Body of pancreas (tissue), 4 donors: ENCODE results near the gene GPR21. TPM values are rescaled to one million over a fixed set of nuclear protein-coding genes. Genes with fewer than 3 reads are reported as not detected.

Source experiments
- ATAC-seq: fragments of 150-250 bp; one replicate; pipeline ENCODE4 v1.9.1; 2016
- DNase-seq, 4 donors: peaks; one replicate each; pipeline ENCODE4 v3.0.0-alpha.2; 2019
- H3K27ac ChIP-seq, 4 donors: fragments of 200-600 bp; sonication (generic); 1 replicate in 3 of 4; 2 replicates in 1 of 4; pipeline versions ENCODE4 v1.5.1 to v1.6.1; 2016 to 2019; ENCODE audit warnings: mild to moderate bottlenecking in 1 of 4, mixed read lengths in 1 of 4, moderate library complexity in 1 of 4
- H3K27me3 ChIP-seq, 2 donors: fragments of 200-600 bp; sonication (generic); one replicate each; pipeline ENCODE4 v1.6.0; 2016; ENCODE audit warnings: mild to moderate bottlenecking in 1 of 2
- H3K36me3 ChIP-seq, 2 donors: fragments of 200-600 bp; sonication (generic); replicated peaks in 1 of 2; 2 replicates each; pipeline ENCODE4 v1.5.1; 2016; ENCODE audit warnings: low read depth in 2 of 2; ENCODE audit not compliant: insufficient read depth in 1 of 2
- H3K4me1 ChIP-seq: fragments of 200-600 bp; sonication (generic); one replicate; pipeline ENCODE4 v1.6.0; 2016
- H3K4me3 ChIP-seq, 2 donors: fragments of 200-600 bp; sonication (generic); 1 replicate in 1 of 2; 2 replicates in 1 of 2; pipeline ENCODE4 v1.5.1; 2016 to 2019
- H3K9me3 ChIP-seq, 3 donors: fragments of 200-600 bp; sonication (generic); 1 replicate in 2 of 3; 2 replicates in 1 of 3; pipeline ENCODE4 v1.5.1; 2016
- POLR2A ChIP-seq, 3 donors: fragments of 450-650 bp; IDR thresholded peaks; one replicate each; pipeline ENCODE4 v1.6.1; 2016; ENCODE audit warnings: antibody characterized with exemption in 3 of 3, mild to moderate bottlenecking in 2 of 3
- WGBS, 2 donors: methylation state at CpG; one replicate each; pipeline ENCODE4 v1.1.5; 2017; 5-methylcytosine and 5-hydroxymethylcytosine counted together
- intact Hi-C: fragments of 100-400 bp; cut with DNase I; formaldehyde crosslinking; loops from one replicate; pipeline ENCODE4 v1.15.1; 2023
- total RNA-seq, 2 donors: library from RNA; depleted of rRNA; stranded (reverse); fragments of >200 nt; gene quantifications; one replicate each; pipeline ENCODE4 v1.1.0, GENCODE V29; 2016
- TF ChIP-seq, protein P1 (sequence below), 7 experiments: fragments of 450-650 bp in 4 of 7; fragments of 200-600 bp in 3 of 7; sonication (generic) in 3 of 7; IDR thresholded peaks; one replicate each; pipeline ENCODE4 v1.5.1; 2016 to 2019; ENCODE audit warnings: antibody characterized with exemption in 7 of 7

Gene GPR21
- total RNA-seq, 2 donors from 2014 or later, result not detected

- no peak for TF ChIP-seq POLR2A (IDR thresholded peaks at IDR 0.05)
- TF ChIP-seq, protein P1, sequence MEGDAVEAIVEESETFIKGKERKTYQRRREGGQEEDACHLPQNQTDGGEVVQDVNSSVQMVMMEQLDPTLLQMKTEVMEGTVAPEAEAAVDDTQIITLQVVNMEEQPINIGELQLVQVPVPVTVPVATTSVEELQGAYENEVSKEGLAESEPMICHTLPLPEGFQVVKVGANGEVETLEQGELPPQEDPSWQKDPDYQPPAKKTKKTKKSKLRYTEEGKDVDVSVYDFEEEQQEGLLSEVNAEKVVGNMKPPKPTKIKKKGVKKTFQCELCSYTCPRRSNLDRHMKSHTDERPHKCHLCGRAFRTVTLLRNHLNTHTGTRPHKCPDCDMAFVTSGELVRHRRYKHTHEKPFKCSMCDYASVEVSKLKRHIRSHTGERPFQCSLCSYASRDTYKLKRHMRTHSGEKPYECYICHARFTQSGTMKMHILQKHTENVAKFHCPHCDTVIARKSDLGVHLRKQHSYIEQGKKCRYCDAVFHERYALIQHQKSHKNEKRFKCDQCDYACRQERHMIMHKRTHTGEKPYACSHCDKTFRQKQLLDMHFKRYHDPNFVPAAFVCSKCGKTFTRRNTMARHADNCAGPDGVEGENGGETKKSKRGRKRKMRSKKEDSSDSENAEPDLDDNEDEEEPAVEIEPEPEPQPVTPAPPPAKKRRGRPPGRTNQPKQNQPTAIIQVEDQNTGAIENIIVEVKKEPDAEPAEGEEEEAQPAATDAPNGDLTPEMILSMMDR (IDR thresholded peaks at IDR 0.05), result no peak
- Histone ChIP-seq H3K9me3 (no peaks in the 10 kb centered on the region), H3K27me3 (no peaks in the 10 kb centered on the region), H3K4me3 (no peak overlapping the region), H3K4me1 (peaks cover 10% of the 10 kb centered on the region), H3K36me3 (no peaks in the 10 kb centered on the region), H3K27ac (no peak overlapping the region)
- DNase-seq, result no peak
- 91 to 98% methylated on average over 5 of the region's 5 CpGs for WGBS, 2 donors
- ATAC-seq, result no peak
- intact Hi-C loops, result no loop called here
These were observed 9.8 kb downstream of the GPR21 start for GRCh38 chr9:123043081-123043939.

GRCh38 chr9:123044586-123044985 is 11.1 kb downstream of the GPR21 start:
- Histone ChIP-seq H3K36me3 (no peaks in the 10 kb centered on the region), H3K27me3 (no peaks in the 10 kb centered on the region), H3K4me3 (no peak overlapping the region), H3K4me1 (peaks cover 17% of the 10 kb centered on the region), H3K27ac (no peak overlapping the region), H3K9me3 (no peaks in the 10 kb centered on the region)
- ATAC-seq, result no peak
- WGBS, 2 donors, result 78 to 90% methylated on average over 4 of the region's 4 CpGs
- no peak for DNase-seq
- TF ChIP-seq POLR2A (IDR thresholded peaks at IDR 0.05), result no peak
- TF ChIP-seq, protein P1 (IDR thresholded peaks at IDR 0.05), result no peak
- intact Hi-C loops, result no loop called here

DNA sequence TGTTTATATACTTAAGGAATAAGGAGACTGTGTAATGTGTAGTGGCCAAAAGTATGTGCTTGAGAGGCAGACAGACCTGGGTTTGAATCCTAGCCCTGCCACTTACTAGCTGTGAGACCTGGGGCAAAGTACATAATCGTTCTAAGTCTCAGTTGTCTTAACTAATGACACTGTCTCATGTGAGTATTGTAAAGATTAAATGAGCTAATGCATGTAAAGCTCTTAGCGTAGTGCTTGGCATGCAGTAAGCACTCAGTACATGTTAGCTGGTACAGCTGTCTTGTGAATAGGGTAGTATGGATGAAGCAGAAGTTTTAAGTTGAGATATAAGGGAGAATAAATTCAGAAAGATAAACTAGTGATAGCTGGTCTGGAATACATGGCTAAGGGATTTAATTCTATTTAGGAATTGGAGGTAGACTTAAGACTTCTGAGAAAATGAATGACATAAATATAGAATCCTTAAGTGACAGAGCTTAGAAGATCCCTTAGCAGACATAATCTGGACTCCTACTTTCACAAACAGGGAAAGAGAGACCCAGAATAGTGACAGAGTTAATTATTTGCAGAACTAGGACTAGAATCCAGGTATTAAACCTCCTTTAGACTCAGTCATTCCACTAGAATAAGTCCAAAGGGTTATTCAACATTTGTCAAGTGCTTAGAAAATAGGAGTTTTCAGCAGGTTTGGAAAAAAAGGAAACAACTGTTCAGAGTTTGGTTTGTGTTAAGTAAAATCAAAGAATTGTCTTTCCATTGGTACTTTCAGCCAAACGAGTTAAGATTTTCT is 13.1 kb downstream of the GPR21 start:
- TF ChIP-seq POLR2A (IDR thresholded peaks at IDR 0.05), result no peak
- TF ChIP-seq, protein P1 (IDR thresholded peaks at IDR 0.05), result no peak
- H3K4me3 ChIP-seq, result no peak overlapping the region
- H3K36me3 ChIP-seq, result no peaks in the 10 kb centered on the region
- intact Hi-C loops, result no loop called here
- H3K27ac ChIP-seq, result no peak overlapping the region
- DNase-seq (no peak), ATAC-seq (no peak)
- peaks cover 30% of the 10 kb centered on the region for H3K4me1 ChIP-seq
- no peaks in the 10 kb centered on the region for H3K27me3 ChIP-seq
- no peaks in the 10 kb centered on the region for H3K9me3 ChIP-seq
- 63 to 69% methylated on average over 3 of the region's 3 CpGs for WGBS, 2 donors

DNA sequence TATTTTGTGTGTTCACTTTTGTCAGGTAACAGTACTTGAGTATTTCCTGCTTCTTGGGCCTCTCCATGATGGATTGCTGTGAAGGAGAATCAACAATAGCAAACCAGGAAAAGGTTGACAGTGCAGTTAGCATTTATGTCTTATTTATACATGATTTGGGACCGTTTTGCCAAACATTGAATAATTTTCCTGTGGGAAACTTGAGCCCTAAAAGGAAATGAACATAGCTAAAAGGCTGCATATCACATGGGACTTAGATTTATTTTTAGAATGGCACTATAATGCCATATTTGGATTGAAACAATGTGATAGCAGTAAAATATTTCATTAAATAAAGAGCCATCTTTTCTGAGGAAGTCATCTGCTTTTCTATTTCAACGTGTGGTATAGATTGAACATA is 15.3 kb downstream of the GPR21 start:
- H3K4me1 ChIP-seq, result peaks cover 30% of the 10 kb centered on the region
- no peaks in the 10 kb centered on the region for H3K9me3 ChIP-seq
- H3K27me3 ChIP-seq, result no peaks in the 10 kb centered on the region
- WGBS, 2 donors, result 24 to 32% methylated on average over 2 of the region's 2 CpGs
- no peak overlapping the region for H3K4me3 ChIP-seq
- TF ChIP-seq, protein P1 (IDR thresholded peaks at IDR 0.05), result no peak
- no peak for TF ChIP-seq POLR2A (IDR thresholded peaks at IDR 0.05)
- intact Hi-C loops, result no loop called here
- H3K27ac ChIP-seq, result no peak overlapping the region
- H3K36me3 ChIP-seq, result no peaks in the 10 kb centered on the region
- DNase-seq (no peak), ATAC-seq (no peak)
